A673 (cell line): Measurements from ENCODE around the gene INTS13.

Source experiments
- CTCF ChIP-seq: fragments of 300-800, 200-600 bp; sonication (generic); conservative IDR thresholded peaks from 2 replicates; pipeline ENCODE4 v1.5.1; 2017; ENCODE audit warnings: low read depth, mild to moderate bottlenecking, antibody characterized with exemption, low read length, moderate library complexity, mixed read lengths
- EZH2 ChIP-seq: fragments of 200-600 bp; sonication (generic); IDR thresholded peaks from 2 replicates; pipeline ENCODE4 v1.6.1; 2017; ENCODE audit warnings: borderline replicate concordance, low read depth, mild to moderate bottlenecking, mixed read lengths, antibody characterized with exemption, low read length; ENCODE audit not compliant: poor library complexity, severe bottlenecking

GRCh38 chr12:26867080-26867479, 70.7 kb downstream of the INTS13 start:
- TF ChIP-seq CTCF (no peak), EZH2 (no peak)
